ENCODE data around the gene LRRC72.
"Not testable (repeated sequence)": the region's sequence is repeated elsewhere in the genome, so short reads cannot be mapped to it uniquely, and the experiment has no call there.

LRRC72 gene

GRCh38 chr7:16515785-16516685, 10.6 kb upstream of the LRRC72 start:
- no peak overlapping the region for H3K4me3 ChIP-seq (ENCODE audit: low read depth, low read length)
- H3K4me1 ChIP-seq = no peaks in the 10 kb centered on the region; the same call in none of the 2 replicates
- no peaks in the 10 kb centered on the region for H3K36me3 ChIP-seq
- no peak for DNase-seq
- H3K27me3 ChIP-seq = no peaks in the 10 kb centered on the region
- no peaks in the 10 kb centered on the region for H3K9me3 ChIP-seq
- TF ChIP-seq, protein P1, sequence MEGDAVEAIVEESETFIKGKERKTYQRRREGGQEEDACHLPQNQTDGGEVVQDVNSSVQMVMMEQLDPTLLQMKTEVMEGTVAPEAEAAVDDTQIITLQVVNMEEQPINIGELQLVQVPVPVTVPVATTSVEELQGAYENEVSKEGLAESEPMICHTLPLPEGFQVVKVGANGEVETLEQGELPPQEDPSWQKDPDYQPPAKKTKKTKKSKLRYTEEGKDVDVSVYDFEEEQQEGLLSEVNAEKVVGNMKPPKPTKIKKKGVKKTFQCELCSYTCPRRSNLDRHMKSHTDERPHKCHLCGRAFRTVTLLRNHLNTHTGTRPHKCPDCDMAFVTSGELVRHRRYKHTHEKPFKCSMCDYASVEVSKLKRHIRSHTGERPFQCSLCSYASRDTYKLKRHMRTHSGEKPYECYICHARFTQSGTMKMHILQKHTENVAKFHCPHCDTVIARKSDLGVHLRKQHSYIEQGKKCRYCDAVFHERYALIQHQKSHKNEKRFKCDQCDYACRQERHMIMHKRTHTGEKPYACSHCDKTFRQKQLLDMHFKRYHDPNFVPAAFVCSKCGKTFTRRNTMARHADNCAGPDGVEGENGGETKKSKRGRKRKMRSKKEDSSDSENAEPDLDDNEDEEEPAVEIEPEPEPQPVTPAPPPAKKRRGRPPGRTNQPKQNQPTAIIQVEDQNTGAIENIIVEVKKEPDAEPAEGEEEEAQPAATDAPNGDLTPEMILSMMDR (IDR thresholded peaks at IDR 0.05; ENCODE audit: low read depth, low read length) = no peak

DNA sequence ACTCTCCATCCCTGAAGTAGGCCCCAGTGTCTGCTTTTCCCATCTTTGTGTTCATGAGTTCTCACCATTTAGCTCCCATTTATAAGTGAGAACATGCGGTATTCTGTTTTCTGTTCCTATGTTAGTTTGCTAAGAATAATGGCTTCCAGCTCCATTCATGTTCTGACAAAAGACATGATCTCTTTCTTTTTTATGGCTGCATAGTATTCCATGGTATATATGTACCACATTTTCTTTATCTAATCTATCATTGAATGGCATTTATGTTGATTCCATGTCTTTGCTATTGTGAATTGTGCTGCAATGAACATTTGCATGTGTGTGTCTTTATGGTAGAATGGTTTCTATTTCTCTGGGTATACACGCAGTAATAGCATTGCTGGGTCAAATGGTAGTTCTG, 6.6 kb upstream of the LRRC72 start:
- not testable (repeated sequence) for DNase-seq; H3K27me3 ChIP-seq; H3K4me3 ChIP-seq (ENCODE audit: low read depth, low read length); H3K4me1 ChIP-seq; H3K9me3 ChIP-seq; H3K36me3 ChIP-seq

GRCh38 chr7:16524332-16524731, 2.3 kb upstream of the LRRC72 start:
- Histone ChIP-seq H3K27me3 (no peaks in the 10 kb centered on the region), H3K9me3 (no peaks in the 10 kb centered on the region), H3K4me1 (peaks cover 8% of the 10 kb centered on the region; the same call in 1 of the 2 replicates), H3K4me3 (ENCODE audit: low read depth, low read length) (no peak overlapping the region), H3K36me3 (no peaks in the 10 kb centered on the region)
- peak; percentile 35 for DNase-seq
- TF ChIP-seq, protein P1 (IDR thresholded peaks at IDR 0.05; ENCODE audit: low read depth, low read length) = no peak

DNA sequence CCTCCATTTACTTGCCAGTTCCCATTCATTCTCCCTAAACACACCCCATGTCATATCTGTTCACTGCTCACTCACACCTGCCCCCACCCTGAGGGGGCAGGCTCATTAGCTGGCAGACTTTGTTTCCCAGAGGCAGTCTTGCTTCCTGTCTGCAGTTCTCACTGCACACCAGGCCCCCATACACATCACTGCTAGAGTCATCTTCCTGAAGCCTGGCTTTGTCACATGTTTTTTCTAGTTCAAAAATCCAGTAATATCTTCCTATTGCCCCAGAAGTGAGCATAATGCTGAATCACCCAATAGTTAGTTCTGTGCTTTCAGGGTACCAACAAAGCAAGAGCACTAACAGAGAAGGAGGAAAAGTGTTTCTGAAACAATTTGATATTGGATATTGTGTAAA, 1.9 kb downstream of the LRRC72 start:
- Histone ChIP-seq H3K4me1 (peaks cover 8% of the 10 kb centered on the region; the same call in 1 of the 2 replicates), H3K4me3 (ENCODE audit: low read depth, low read length) (no peak overlapping the region), H3K27me3 (no peaks in the 10 kb centered on the region), H3K36me3 (no peaks in the 10 kb centered on the region), H3K9me3 (no peaks in the 10 kb centered on the region)
- DNase-seq = peak; percentile 21
- TF ChIP-seq, protein P1 (IDR thresholded peaks at IDR 0.05; ENCODE audit: low read depth, low read length) = no peak

DNA sequence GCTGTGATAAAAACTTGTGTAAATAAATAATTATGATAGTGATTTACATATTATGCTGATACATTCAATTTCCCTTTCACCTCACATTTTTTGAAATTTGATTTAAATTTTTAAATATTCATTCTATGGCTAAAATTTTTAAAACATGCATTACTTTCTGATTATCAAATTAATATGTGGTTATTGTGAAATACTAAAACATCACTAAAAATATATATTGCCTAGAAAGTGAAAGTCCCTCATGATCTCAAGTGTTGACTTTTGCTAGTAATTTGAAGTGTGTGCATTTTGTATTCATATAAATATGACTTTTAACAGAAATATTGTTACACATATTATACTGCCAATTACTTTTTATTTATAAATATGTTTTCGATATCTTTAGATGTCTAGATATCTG, 3.1 kb downstream of the LRRC72 start:
- DNase-seq = no peak
- TF ChIP-seq, protein P1 (IDR thresholded peaks at IDR 0.05; ENCODE audit: low read depth, low read length) = no peak

DNA sequence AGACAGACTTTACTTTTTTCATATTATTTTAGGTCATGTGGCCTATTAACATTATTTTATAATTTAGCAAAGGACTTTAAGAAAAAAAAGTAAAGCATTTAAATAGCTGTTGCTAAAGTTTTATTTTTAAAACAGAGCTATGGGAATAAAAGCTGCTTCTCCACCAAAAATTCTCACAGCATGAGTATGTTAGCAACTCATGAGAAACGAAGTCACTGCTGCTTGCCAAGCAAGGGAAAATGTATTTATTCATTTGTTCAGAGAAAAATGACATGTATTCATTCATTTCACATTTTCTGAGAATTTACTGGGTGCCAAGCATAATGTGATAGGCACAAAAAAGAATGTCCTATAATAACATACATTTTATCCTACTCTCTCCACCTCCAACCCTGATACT, 5.1 kb downstream of the LRRC72 start:
- no peak overlapping the region for H3K4me3 ChIP-seq (ENCODE audit: low read depth, low read length)
- H3K36me3 ChIP-seq = no peaks in the 10 kb centered on the region
- H3K27me3 ChIP-seq = no peaks in the 10 kb centered on the region
- H3K4me1 ChIP-seq = peaks cover 8% of the 10 kb centered on the region; the same call in 1 of the 2 replicates
- DNase-seq = no peak
- TF ChIP-seq, protein P1 (IDR thresholded peaks at IDR 0.05; ENCODE audit: low read depth, low read length) = no peak
- no peaks in the 10 kb centered on the region for H3K9me3 ChIP-seq

More for the DNA sequence above, 3.1 kb downstream of the LRRC72 start:
- H3K36me3 ChIP-seq = no peaks in the 10 kb centered on the region
- no peaks in the 10 kb centered on the region for H3K27me3 ChIP-seq
- H3K9me3 ChIP-seq = no peaks in the 10 kb centered on the region
- no peak overlapping the region for H3K4me3 ChIP-seq (ENCODE audit: low read depth, low read length)
- H3K4me1 ChIP-seq = peaks cover 8% of the 10 kb centered on the region; the same call in 1 of the 2 replicates
